Peyer's patch (tissue), 4 donors: ENCODE data around the gene TFCP2L1.

Source experiments
- CTCF ChIP-seq, 6 experiments: fragments of 450-650 bp in 4 of 6; fragments of 200-600 bp in 2 of 6; sonication (generic) in 1 of 6; IDR thresholded peaks; one replicate each; pipeline ENCODE4 v1.5.1; 2017 to 2019; ENCODE audit warnings: antibody characterized with exemption in 6 of 6, mild to moderate bottlenecking in 3 of 6, moderate library complexity in 1 of 6
- POLR2A ChIP-seq, 2 donors: fragments of 450-650 bp; IDR thresholded peaks; one replicate each; pipeline ENCODE4 v1.5.1; 2017; ENCODE audit warnings: antibody characterized with exemption in 2 of 2, mild to moderate bottlenecking in 2 of 2, moderate library complexity in 2 of 2

DNA sequence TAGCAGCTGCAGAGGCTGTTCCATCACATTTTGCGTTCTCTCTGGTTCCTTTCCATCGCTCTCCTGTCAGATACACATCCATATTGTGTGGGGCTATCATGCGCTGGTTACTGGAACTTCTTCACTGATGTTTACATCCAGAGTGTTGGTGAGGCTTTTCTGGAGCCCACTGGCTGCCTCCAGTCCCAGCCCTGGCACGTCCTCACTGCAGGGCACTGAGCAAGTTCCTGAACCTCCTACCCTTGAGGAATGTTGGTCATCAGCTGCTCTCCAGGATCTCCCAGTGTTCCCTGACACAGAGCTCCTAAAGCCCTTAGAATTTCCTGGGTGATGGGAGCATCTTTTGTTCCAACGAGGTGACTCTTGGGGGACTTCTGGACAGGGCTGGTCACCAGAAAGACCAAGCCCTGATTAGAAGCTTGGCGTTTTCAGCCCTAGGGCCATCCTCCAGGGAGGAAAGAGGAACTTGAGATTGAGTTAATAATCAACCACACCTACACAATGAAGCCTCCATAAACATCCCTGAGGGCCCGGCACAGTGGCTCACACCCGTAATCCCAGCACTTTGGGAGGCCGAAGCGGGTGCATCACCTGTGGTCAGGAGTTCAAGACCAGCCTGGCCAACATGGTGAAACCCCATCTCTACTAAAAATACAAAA, 81.3 kb downstream of the TFCP2L1 start:
- no peak for TF ChIP-seq CTCF (IDR thresholded peaks at IDR 0.05)
- no peak for TF ChIP-seq POLR2A (IDR thresholded peaks at IDR 0.05)
